Testis (tissue), 3 donors: ENCODE results near the gene FAM162A. TPM values are rescaled to one million over a fixed set of nuclear protein-coding genes. Genes with fewer than 3 reads are reported as not detected.
A peak's percentile ranks its signal among the peaks of the same experiment; 100 is the strongest.

Experiments
- DNase-seq: peaks from one replicate; pipeline ENCODE4 v3.0.0-alpha.2; 2019
- H3K27ac ChIP-seq, 2 donors: fragments of 200-600 bp; sonication (generic); one replicate each; pipeline ENCODE4 v1.5.1; 2019
- H3K27me3 ChIP-seq: fragments of 200-600 bp; sonication (generic); one replicate; pipeline ENCODE4 v1.5.1; 2019
- H3K36me3 ChIP-seq: fragments of 200-600 bp; sonication (generic); one replicate; pipeline ENCODE4 v1.5.1; 2017; ENCODE audit warnings: low read depth; ENCODE audit errors: missing control alignments
- H3K4me1 ChIP-seq: fragments of 200-600 bp; sonication (generic); one replicate; pipeline ENCODE4 v1.5.1; 2019
- H3K4me3 ChIP-seq, 2 donors: fragments of 200-600 bp; sonication (generic); one replicate each; pipeline ENCODE4 v1.5.1; 2017 to 2019
- H3K9me3 ChIP-seq: fragments of 200-600 bp; sonication (generic); one replicate; pipeline ENCODE4 v1.5.1; 2017
- POLR2A ChIP-seq: fragments of 450-650 bp; IDR thresholded peaks from one replicate; pipeline ENCODE4 v1.6.1; 2017; ENCODE audit warnings: antibody characterized with exemption, mild to moderate bottlenecking, moderate library complexity
- WGBS, 2 donors: methylation state at CpG; one replicate each; pipeline ENCODE4 v1.1.5; 2018; 5-methylcytosine and 5-hydroxymethylcytosine counted together
- intact Hi-C: fragments of 100-400 bp; cut with DNase I; formaldehyde crosslinking; loops from one replicate; pipeline ENCODE4 v1.15.1; 2023; ENCODE audit warnings: low total_unique reads
- polyA plus RNA-seq: library from polyadenylated mRNA; stranded (reverse); fragments of 350-450 nt; fragmentation: Illumina TruSeq; extraction: RNeasy Lipid Tissue Mini Kit (QIAGEN cat#74804); gene quantifications from one replicate; pipeline ENCODE4 v1.2.3, GENCODE V29; 2014; ENCODE audit warnings: low read depth, low replicate concordance; ENCODE audit not compliant: insufficient read depth
- total RNA-seq, 2 donors: library from RNA; depleted of rRNA; stranded (reverse); fragments of >200 nt; gene quantifications; one replicate each; pipeline ENCODE4 v1.2.3, GENCODE V29; 2016
- TF ChIP-seq, protein P1 (sequence below), 3 experiments: fragments of 450-650 bp in 2 of 3; fragments of 200-600 bp in 1 of 3; sonication (generic) in 1 of 3; IDR thresholded peaks; one replicate each; pipeline ENCODE4 v1.5.1; 2016 to 2019; ENCODE audit warnings: antibody characterized with exemption in 3 of 3, mild to moderate bottlenecking in 2 of 3, moderate library complexity in 1 of 3

Gene FAM162A
- total and polyA plus RNA-seq, 3 donors from 2014 or later = 16.0 to 77.7 (median 17.7) TPM

DNA sequence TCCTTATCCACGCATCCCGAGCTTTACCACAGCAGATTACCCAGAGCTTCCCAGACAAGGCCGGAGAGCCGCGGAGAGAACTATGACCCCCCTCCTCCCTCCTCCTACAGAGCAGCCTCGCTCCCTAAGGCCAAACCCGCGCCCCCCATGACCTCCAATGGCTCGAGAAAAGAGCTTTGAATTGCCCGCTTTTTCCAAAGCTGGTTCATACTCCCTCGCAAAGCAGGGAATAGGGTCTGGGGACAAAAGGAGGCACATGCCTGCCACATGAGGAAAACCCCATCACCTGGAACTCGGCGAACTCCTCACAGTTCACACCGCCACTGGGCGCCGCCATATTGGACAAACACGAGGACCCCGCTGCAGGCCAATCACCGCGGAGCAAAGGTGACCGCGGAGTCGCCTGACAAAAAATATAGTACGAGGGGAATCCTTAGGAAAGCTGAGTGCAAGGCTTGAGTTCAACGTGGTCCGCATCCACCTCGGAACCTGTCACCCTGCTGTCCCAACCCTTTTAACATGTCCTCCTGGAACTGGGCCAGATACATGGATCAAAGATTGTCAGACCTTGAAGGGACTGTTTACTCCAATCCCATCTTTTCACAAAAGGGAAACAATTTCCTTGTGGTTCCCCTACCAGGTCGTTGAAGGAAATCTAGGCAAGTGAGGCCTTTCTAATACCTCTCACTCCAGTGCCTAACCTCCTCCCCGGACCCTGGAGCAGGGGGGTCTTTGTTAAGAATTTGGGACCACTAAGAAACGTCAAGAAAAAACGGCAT lies 905 bp upstream of the FAM162A start, which contains the start of gene MIX23:
TSS of gene MIX23 (minus strand) at position 344 of the 779 bp plus-strand sequence. CDS start at position 337, 7 bp downstream.
- no peaks in the 10 kb centered on the region for H3K4me1 ChIP-seq
- DNase-seq = peak; percentile 93
- H3K4me3 ChIP-seq = peak within 1 kb of the TSS; percentile 80 to 91
- 1% methylated on average over 31 of the region's 31 CpGs for WGBS, 2 donors
- H3K36me3 ChIP-seq = no peaks in the 10 kb centered on the region
- TF ChIP-seq, protein P1, sequence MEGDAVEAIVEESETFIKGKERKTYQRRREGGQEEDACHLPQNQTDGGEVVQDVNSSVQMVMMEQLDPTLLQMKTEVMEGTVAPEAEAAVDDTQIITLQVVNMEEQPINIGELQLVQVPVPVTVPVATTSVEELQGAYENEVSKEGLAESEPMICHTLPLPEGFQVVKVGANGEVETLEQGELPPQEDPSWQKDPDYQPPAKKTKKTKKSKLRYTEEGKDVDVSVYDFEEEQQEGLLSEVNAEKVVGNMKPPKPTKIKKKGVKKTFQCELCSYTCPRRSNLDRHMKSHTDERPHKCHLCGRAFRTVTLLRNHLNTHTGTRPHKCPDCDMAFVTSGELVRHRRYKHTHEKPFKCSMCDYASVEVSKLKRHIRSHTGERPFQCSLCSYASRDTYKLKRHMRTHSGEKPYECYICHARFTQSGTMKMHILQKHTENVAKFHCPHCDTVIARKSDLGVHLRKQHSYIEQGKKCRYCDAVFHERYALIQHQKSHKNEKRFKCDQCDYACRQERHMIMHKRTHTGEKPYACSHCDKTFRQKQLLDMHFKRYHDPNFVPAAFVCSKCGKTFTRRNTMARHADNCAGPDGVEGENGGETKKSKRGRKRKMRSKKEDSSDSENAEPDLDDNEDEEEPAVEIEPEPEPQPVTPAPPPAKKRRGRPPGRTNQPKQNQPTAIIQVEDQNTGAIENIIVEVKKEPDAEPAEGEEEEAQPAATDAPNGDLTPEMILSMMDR (IDR thresholded peaks at IDR 0.05) = no peak
- TF ChIP-seq POLR2A = no peak
- peak within 1 kb of the TSS; percentile 86 for H3K27ac ChIP-seq
- intact Hi-C loops = no loop called here
- no peaks in the 10 kb centered on the region for H3K27me3 ChIP-seq
- H3K9me3 ChIP-seq = no peaks in the 10 kb centered on the region

DNA sequence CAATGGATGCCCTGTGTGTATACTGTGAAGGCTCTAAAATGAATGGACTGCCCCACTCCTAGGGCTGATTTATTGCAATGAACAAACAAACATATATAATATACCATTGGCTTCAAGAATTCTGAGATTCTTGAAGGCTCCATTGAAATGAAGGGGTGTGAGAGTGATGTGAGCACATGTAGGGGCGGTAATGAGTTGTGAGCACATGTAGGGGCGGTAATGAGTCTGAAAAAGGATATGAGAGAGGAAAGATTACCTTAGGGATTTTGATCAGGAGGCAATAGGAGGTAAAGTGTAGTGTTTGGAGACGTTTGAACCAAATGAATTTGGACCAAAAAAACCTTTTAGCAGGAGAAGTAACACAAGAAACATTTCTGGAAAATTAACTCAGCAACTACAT lies 3.7 kb downstream of the FAM162A start:
- intact Hi-C loops = no loop called here
- H3K27me3 ChIP-seq = no peaks in the 10 kb centered on the region
- peaks cover under 1% of the 10 kb centered on the region for H3K4me1 ChIP-seq
- no peaks in the 10 kb centered on the region for H3K36me3 ChIP-seq
- DNase-seq = no peak
- H3K27ac ChIP-seq = no peak overlapping the region
- no peak for TF ChIP-seq POLR2A
- TF ChIP-seq, protein P1 (IDR thresholded peaks at IDR 0.05) = no peak
- H3K4me3 ChIP-seq = no peak overlapping the region
- 88 to 89% methylated on average over 3 of the region's 3 CpGs for WGBS, 2 donors
- H3K9me3 ChIP-seq = no peaks in the 10 kb centered on the region

DNA sequence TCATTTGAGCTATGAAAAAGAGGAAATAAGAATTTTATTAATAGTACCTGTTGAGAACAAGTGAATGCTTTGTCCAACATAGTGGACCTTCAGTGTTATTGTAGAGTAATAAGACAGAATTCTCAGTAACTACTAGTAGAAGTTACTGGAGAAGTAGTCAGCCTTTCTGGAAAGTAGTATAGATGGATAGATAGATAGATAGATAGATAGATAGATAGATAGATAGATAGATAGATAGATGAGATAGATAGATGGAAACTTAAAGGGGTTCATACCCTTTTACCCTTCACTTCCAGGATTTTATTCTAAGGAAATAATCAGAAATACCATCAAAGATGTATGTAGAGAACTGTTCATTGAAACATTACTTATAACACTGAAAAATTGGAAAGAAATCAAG lies 5.2 kb downstream of the FAM162A start:
- Histone ChIP-seq H3K4me1 (peaks cover 7% of the 10 kb centered on the region), H3K27me3 (no peaks in the 10 kb centered on the region), H3K4me3 (no peak overlapping the region), H3K36me3 (no peaks in the 10 kb centered on the region), H3K27ac (no peak overlapping the region), H3K9me3 (no peaks in the 10 kb centered on the region)
- TF ChIP-seq POLR2A = no peak
- TF ChIP-seq, protein P1 (IDR thresholded peaks at IDR 0.05) = no peak
- no peak for DNase-seq
- intact Hi-C loops = no loop called here

DNA sequence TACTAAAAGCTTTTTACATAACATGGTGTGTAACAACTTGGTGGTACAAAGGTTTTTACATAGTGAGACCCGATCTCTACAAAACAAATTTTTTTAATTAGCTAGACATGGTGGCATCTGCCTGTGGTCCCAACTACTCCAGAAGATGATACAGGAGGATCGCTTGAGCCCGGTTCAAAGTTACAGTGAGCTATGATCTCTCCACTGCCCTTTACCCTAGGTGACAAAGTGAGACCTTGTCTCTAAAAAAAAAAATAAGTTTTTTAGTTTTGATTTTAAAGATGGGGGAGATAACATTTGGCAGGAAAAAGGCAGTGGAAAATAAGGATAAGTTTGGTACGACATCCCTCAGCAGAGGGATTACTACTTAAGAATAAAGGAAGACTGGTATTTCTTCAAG lies 5.9 kb downstream of the FAM162A start:
- 77 to 80% methylated on average over 4 of the region's 4 CpGs for WGBS, 2 donors
- TF ChIP-seq, protein P1 (IDR thresholded peaks at IDR 0.05) = no peak
- no peak for TF ChIP-seq POLR2A
- Histone ChIP-seq H3K4me3 (no peak overlapping the region), H3K36me3 (no peaks in the 10 kb centered on the region), H3K27ac (peak overlapping the region in 1 of 2 donors; percentile 14), H3K4me1 (peaks cover 7% of the 10 kb centered on the region), H3K27me3 (no peaks in the 10 kb centered on the region), H3K9me3 (no peaks in the 10 kb centered on the region)
- no peak for DNase-seq
- intact Hi-C loops = no loop called here

DNA sequence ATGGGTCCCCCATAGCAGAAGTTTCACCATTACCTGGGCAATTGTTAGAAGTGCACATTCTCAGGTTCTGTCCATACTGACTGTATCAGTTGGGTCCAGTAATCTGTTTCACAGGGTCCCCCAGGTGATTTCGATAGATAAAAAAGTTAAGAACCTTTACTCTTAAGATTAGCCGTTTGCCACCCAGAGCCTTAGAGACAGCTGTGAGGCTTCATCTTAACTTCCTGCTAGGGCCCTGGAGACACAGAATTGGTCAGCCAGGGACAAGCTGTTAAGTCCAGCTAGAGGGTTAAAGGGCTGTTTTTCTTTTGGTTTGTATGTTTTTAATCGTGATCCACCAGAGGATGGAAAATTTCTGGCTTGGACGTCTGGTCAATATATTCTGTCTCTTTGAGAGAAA lies 6.7 kb downstream of the FAM162A start:
- intact Hi-C loops = no loop called here
- no peak for TF ChIP-seq POLR2A
- TF ChIP-seq, protein P1 (IDR thresholded peaks at IDR 0.05) = no peak
- WGBS, 2 donors = 56% methylated on average over 4 of the region's 4 CpGs
- peak overlapping the region in 1 of 2 donors; percentile 14 for H3K27ac ChIP-seq
- no peaks in the 10 kb centered on the region for H3K27me3 ChIP-seq
- H3K9me3 ChIP-seq = no peaks in the 10 kb centered on the region
- no peaks in the 10 kb centered on the region for H3K36me3 ChIP-seq
- no peak overlapping the region for H3K4me3 ChIP-seq
- DNase-seq = no peak
- peaks cover 7% of the 10 kb centered on the region for H3K4me1 ChIP-seq
